ENCODE results near the gene LRRC25.
"Not testable (repeated sequence)": the region's sequence is repeated elsewhere in the genome, so short reads cannot be mapped to it uniquely, and the experiment has no call there.

LRRC25 gene

DNA sequence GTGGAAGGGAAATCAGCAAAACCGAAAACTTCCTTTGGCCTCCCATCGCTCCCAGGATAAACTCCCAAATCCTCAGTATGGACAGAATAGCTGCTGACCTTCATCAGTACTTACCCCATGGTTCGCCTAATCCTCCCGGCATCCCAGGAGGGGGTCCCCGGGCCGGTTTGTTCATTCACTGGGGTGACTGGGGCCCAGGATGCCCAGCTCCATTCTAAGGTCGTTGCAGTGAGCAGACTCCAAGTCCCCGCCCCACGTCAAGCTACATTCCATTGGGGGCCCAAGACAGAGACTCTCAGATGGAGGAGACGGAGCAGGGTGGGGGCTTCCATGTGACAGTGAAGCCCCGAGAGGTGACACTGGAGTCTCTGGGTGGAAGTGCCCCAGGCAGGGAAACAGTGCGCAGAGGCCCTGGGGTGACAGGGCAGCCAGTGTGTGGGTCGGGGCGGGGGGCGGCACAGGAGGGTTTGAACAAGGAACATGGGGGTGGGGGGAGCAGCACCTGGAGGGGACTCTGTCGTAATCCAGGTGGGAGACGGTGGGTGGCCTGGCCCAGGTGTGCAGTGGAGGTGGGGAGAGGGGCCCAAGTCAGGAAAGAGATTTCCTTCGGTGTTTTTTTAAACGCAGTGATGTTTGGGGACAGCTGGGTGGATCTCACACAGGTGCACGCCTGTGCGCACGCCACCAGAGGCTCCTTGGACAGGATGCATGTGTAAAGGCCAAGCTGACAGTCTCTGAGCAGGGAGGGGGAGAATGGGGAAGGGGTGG lies 26.9 kb upstream of the LRRC25 start:
- no peak for DNase-seq

DNA sequence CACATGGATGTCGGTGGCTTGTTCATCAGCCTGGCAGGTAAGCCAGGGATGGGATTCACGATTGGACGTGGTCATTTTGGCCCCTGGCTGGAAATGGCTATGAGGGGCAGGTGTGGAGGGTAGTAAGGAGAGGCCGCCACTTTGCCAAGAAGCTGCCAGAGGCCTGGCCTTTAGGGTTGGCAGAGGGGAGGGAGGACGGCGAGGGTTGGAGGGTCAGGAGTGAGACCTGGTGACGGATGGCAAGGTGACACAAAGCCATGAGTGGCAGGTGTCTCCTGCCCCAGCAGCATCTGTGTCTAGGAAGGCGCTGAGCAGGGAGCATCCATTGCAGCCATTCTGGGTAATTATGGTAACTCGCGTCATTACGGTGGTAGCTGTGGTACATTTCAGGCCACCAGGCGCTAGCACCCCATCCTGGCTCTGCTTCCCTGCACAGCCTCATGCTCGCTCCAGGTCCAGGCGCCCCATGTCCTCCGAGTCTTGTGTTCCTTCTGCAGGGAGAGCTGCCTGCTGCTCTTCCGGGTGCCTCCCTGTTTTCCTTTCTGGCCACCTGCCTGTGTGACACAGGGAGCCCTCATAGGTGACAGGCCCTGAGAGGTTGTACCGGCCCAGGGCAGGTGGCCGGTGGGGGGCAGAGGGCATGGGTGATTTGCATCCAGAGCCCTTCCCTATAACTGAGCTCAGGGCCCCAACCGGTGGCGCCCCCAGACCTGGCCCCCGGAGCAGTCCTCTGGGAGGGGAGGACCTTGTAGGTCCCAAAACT lies 26.0 kb upstream of the LRRC25 start:
- no peak for DNase-seq

- DNase-seq, result no peak
These were observed 25.2 kb upstream of the LRRC25 start for GRCh38 chr19:18422530-18423191.

- no peak for DNase-seq
These were observed 24.0 kb upstream of the LRRC25 start for GRCh38 chr19:18421371-18421959.

DNA sequence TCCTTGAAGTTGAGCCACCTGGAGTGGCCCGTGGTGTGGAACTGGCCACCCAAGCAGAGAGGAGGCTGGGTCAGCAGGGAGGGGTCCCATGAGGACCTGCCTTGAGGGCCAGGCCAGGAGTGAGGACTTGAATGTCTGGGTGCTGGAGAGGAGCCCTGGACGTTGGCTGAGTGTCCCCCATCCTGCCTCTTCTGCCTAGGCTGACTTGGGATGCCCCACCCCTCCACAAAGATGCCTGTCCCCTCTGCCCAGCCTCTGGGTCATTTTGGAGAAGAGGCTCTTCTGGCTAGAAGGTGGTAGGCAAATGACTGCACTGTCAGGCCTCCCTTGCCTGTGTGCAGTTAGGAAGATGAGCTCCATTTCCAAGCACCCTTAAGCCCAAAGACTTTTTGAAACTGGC lies 23.5 kb upstream of the LRRC25 start:
- no peak for DNase-seq

DNA sequence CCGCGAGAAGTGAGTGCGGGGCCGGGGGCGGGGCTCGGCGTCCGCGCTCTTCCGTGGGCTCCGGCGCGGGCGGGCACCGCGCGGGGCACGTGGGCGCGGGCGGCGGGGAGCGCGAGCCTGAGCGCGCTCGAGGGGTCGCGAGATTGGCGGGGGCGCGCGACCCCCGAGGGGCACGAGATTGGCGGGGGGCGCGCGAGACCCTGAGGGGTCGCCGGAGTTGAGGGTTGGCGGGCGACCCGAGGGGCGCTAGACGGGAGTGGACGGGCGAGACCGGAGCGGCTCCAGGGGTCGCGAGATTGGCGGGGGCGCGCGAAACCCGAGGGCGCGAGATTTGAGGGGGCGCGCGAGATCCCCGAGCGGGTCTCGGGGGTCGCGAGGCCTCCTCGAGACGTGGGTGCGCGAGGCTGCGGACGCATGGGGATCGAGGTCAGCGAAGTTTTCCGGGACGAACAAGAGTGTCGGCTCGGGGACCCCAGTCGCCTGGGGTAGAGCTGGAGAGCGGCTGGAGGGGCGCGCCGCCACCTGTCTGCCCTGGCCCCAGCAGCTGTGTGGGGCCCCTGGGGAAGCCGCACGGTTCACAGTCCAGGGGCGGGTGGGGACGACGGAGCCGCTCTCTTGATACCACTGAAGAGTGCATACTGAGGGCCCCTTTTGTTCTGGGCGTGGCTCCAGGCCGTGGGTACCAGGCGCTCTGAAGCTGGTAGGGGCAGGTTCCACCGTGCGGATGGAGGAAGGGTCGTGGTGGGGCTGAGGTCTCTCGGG lies 22.5 kb upstream of the LRRC25 start:
- no peak for DNase-seq

- peak; percentile 50 for DNase-seq
These were observed 21.8 kb upstream of the LRRC25 start, which contains the start of gene SSBP4 for GRCh38 chr19:18419195-18419698. SSBP4 (plus strand) TSS chr19:18419398; CDS start chr19:18419649, 251 bp downstream.

GRCh38 chr19:18418483-18419194 lies 21.2 kb upstream of the LRRC25 start:
- no peak for DNase-seq

- no peak for DNase-seq
These were observed 20.6 kb upstream of the LRRC25 start for GRCh38 chr19:18418029-18418482.

GRCh38 chr19:18417250-18418028 lies 20.0 kb upstream of the LRRC25 start:
- peak; percentile 17 for DNase-seq

GRCh38 chr19:18416778-18417249 lies 19.4 kb upstream of the LRRC25 start:
- peak; percentile 77 for DNase-seq

DNA sequence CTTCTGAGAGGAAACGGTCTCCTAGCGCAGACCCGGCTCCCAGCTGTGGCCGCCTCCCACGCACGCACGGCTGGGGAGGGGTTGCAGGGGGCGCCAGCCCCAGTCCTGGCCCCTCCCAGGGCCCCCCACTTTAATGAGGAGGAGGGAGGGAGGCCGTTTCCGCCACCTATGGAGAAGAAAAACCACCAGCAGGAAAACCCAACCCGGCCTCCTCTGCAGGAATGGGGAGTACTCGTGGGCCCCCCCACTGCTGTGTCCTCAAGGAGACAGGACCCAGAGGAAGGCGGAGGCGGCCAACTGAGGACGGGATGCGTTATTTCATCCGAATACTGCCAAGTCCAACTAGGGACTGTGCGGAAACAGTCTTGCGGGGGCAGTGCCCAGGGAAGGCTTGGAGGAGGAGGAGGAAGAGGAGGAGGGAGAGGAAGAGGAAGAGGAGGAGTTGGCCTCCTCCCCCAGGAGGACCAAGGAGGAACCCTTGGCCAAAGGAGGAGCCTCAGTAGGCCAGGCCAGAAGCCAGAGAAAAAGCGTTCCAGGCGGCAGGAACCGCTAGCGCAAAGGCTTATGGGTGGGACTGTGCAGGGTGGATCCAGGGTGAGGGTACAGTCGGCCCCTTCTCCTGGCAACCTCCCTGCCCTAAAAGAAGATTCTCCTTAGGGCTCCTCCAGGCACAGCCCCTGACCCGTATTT lies 17.9 kb upstream of the LRRC25 start:
- DNase-seq, result no peak

DNA sequence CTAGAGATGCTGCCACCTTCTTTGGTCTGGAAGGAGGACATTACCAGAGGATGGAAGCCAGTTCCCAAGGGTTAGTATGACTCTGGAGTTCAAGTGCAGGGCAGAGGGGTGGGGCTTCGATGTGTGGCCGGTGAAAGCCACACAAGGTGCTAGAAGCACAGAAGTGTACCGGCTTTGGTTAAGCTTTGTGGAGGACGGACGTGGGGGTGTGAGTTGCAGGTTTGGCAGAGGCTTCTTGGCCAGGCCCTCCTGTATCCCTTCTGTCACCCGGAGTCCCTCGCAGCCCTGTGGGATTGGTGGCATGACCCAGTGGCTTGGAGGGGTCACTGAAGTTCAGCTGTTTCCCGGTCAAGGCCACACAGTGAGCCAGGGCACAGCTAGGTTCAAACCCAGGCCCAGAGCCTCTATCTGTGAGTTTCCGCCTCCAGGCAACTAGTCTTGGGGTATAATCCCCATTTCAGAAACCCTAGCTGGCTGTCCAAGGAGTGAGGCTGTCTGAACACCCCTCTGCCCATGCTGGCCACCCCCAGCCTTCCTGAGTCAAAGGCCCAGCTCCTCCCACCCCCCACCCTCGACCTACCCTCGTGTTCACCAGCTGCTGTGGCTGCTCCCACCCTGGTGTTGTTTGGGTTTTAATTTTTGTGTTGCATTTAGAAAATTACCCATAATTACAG lies 17.2 kb upstream of the LRRC25 start:
- peak; percentile 48 for DNase-seq

DNA sequence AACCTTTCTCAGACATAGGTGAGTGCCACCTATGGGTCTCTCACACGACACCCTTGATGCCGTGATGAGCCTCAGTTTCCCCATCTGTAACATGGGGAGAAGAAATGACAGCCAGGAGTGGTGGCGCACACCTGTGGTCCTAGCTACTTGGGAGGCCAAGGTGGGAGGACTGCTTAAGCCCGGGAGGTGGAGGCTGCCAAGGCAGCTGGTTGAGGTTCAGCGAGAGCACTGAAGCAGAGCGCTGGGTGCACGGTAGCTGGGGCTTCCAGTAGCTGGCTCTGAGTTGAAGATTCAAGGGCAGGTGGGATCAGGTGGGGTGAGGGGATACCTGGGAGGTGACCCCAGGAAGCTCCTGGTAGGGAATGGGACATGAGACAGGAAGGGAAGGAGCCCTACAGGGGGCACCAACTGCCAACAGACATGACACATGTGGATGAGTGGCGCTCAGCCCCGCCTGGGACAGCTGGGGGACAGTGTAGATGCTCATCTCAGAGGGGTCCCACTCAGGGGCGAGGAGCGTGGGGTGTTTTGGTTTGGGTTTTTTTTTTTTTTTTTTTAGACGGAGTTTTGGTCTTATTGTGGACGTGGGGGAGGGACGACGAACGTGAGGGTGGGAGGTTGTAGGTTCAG lies 15.3 kb upstream of the LRRC25 start:
- no peak for DNase-seq

DNA sequence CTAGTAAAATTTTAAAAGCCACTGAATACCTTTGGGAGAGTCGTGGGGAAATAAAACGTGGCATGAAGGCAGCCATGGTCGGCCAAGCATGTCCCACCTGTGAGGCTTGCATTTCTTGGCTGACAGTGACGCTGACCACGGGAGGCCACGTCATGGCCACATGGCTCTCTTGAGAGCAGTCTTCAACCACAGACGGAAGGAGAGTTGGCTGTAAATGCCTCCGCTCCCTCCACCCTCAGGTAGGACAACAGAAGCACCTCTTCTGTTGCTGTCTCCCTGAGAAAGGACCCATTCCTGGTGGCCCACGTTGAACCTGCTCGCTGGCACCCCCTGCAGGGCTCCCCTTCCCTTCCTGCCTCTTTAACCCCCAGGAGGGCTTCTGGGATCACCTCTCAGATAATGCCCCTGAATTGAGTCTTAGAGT lies 10.6 kb upstream of the LRRC25 start:
- DNase-seq, result no peak

GRCh38 chr19:18406749-18407148 lies 9.3 kb upstream of the LRRC25 start:
- no peak for DNase-seq

- not testable (repeated sequence) for DNase-seq
These were observed 8.3 kb upstream of the LRRC25 start for GRCh38 chr19:18405754-18406153.

DNA sequence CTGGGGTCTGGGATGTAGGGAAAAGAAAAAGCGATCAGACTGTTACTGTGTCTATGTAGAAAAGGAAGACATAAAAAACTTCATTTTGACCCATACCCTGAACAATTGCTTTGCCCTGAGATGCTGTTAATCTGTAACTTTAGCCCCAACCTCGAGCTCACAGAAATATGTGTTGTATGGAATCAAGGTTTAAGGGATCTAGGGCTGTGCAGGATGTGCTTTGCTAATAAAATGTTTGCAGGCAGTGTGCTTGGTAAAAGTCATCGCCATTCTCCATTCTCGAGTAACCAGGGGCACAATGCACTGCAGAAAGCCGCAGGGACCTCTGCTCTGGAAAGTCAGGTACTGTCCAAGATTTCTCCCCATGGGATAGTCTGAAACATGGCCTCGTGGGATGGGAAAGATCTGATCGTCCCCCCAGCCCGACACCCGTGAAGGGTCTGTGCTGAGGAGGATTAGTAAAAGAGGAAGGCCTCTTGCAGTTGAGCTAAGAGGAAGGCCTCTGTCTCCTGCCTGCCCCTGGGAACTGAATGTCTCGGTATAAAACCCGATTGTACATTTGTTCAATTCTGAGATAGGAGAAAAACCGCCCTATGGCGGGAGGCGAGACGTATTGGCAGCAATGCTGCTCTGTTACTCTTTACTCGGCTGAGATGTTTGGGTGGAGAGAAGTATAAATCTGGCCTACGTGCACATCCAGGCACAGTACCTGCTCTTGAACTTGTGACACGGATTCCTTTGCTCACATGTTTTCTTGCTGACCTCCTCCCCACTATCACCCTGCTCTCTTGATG lies 5.2 kb upstream of the LRRC25 start:
- not testable (repeated sequence) for DNase-seq

Data from NCI-H1105 treated with DMSO at 0.1 percent for 48 hours (cell line).